SK-N-SH (cell line): Measurements from ENCODE around the gene FRMPD3. TPM values are rescaled to one million over a fixed set of nuclear protein-coding genes. Genes with fewer than 3 reads are reported as not detected.

ENCODE experiments used
- CTCF ChIA-PET: fragments of 300-600, 350-600 bp; formaldehyde crosslinking; extraction: SDS; loops from one replicate; lab custom pipeline; 2021; lab: Yijun Ruan, JAX
- POLR2A ChIA-PET: fragments of 350-600 bp; sonication (Branson Sonifier 250); formaldehyde crosslinking; extraction: SDS; loops from one replicate; lab custom pipeline; 2020; ENCODE audit warnings: antibody characterized with exemption, inconsistent platforms; lab: Yijun Ruan, JAX
- DNase-seq: peaks from one replicate; pipeline ENCODE4 v3.0.0; 2012
- H2AFZ ChIP-seq: fragments of 200-600 bp; sonication (generic); 2 replicates; pipeline ENCODE4 v1.8.1; 2016; ENCODE audit warnings: antibody characterized with exemption, mild to moderate bottlenecking, low read depth
- H3F3A ChIP-seq: fragments of 200-600 bp; sonication (generic); replicated peaks from 2 replicates; pipeline ENCODE3; 2016; ENCODE audit warnings: antibody characterized with exemption, mild to moderate bottlenecking; ENCODE audit not compliant: insufficient read depth
- H3K27ac ChIP-seq, 2 experiments: fragments of 200-500 bp in 1 of 2; fragments of 200-600 bp in 1 of 2; sonication (Bioruptor generic) in 1 of 2; sonication (generic), shearing (Covaris generic) in 1 of 2; 2 replicates each; pipeline versions ENCODE4 v1.5.1 to v1.6.1; 2014 to 2016; ENCODE audit warnings: low read depth in 2 of 2, inconsistent platforms in 1 of 2, low read length in 1 of 2, mild to moderate bottlenecking in 1 of 2, mixed read lengths in 1 of 2
- H3K27me3 ChIP-seq: fragments of 200-600 bp; sonication (generic), shearing (Covaris generic); 2 replicates; pipeline ENCODE4 v1.6.1; 2016; ENCODE audit warnings: mixed run types; ENCODE audit not compliant: insufficient read depth
- H3K36me3 ChIP-seq, 2 experiments: fragments of 200-500 bp in 1 of 2; fragments of 200-600 bp in 1 of 2; sonication (Bioruptor generic) in 1 of 2; sonication (generic) in 1 of 2; replicated peaks in 1 of 2; 2 replicates each; pipeline versions ENCODE3 to v1.5.1; 2014 to 2016; ENCODE audit warnings: low read length in 1 of 2, mild to moderate bottlenecking in 1 of 2; ENCODE audit not compliant: insufficient read depth in 2 of 2, control insufficient read depth in 1 of 2
- H3K4me1 ChIP-seq, 2 experiments: fragments of 200-500 bp in 1 of 2; fragments of 200-600 bp in 1 of 2; sonication (Bioruptor generic) in 1 of 2; sonication (generic), shearing (Covaris generic) in 1 of 2; 2 replicates each; pipeline versions ENCODE4 v1.5.1 to v1.6.1; 2014 to 2016; ENCODE audit warnings: low read depth in 1 of 2, low read length in 1 of 2, mixed run types in 1 of 2; ENCODE audit not compliant: insufficient read depth in 2 of 2, control insufficient read depth in 1 of 2
- H3K4me2 ChIP-seq: fragments of 200-600 bp; sonication (generic), shearing (Covaris generic); 2 replicates; pipeline ENCODE4 v1.6.1; 2017; ENCODE audit warnings: mixed run types
- H3K4me3 ChIP-seq, 2 experiments: fragments of 200-500 bp in 1 of 2; fragments of 200-600 bp in 1 of 2; sonication (Bioruptor generic) in 1 of 2; sonication (generic), shearing (Covaris generic) in 1 of 2; 2 replicates each; pipeline versions ENCODE4 v1.5.1 to v1.8.1; 2014 to 2016; ENCODE audit warnings: low read depth in 2 of 2, inconsistent platforms in 1 of 2, low read length in 1 of 2, mild to moderate bottlenecking in 1 of 2, mixed read lengths in 1 of 2, moderate library complexity in 1 of 2
- H3K79me2 ChIP-seq: fragments of 200-600 bp; sonication (generic); 2 replicates; pipeline ENCODE4 v1.8.1; 2017; ENCODE audit warnings: mild to moderate bottlenecking; ENCODE audit not compliant: insufficient read depth
- H3K9ac ChIP-seq: fragments of 200-600 bp; sonication (generic); 2 replicates; pipeline ENCODE4 v1.6.1; 2017; ENCODE audit warnings: mixed run types
- H3K9me2 ChIP-seq: fragments of 200-600 bp; sonication (generic); 2 replicates; pipeline ENCODE4 v1.6.1; 2017; ENCODE audit warnings: mixed run types
- H3K9me3 ChIP-seq: fragments of 200-600 bp; sonication (generic); 2 replicates; pipeline ENCODE4 v1.6.1; 2017; ENCODE audit warnings: mixed run types, mild to moderate bottlenecking, moderate library complexity
- H4K20me1 ChIP-seq: fragments of 200-600 bp; sonication (generic); 2 replicates; pipeline ENCODE4 v1.6.1; 2017; ENCODE audit warnings: mild to moderate bottlenecking, mixed run types; ENCODE audit not compliant: insufficient read depth
- CHD2 ChIP-seq: fragments of 150-350 bp; IDR thresholded peaks from 2 replicates; pipeline ENCODE4 v1.6.1; 2018; ENCODE audit warnings: low read length; ENCODE audit not compliant: partially characterized antibody
- EZH2phosphoT487 ChIP-seq: fragments of 200-600 bp; sonication (generic); IDR thresholded peaks from 2 replicates; pipeline ENCODE4 v1.6.1; 2017; ENCODE audit warnings: low read depth, mixed run types, mild to moderate bottlenecking, antibody characterized with exemption, moderate library complexity, borderline replicate concordance
- FOSL2 ChIP-seq: IDR thresholded peaks from 2 replicates; pipeline ENCODE4 v1.4.0; 2012; ENCODE audit warnings: low read depth, mild to moderate bottlenecking, moderate library complexity, borderline replicate concordance
- FOXJ3 ChIP-seq: sonication (generic); formaldehyde crosslinking; IDR thresholded peaks from 2 replicates; pipeline ENCODE4 v1.5.1; 2020; ENCODE audit warnings: mild to moderate bottlenecking, missing genetic modification reagents
- FOXM1 ChIP-seq: IDR thresholded peaks from 2 replicates; pipeline ENCODE4 v1.4.0; 2012; ENCODE audit warnings: low read depth, mild to moderate bottlenecking
- IRF3 ChIP-seq: fragments of 150-350 bp; IDR thresholded peaks from 2 replicates; pipeline ENCODE4 v1.6.1; 2016; ENCODE audit warnings: mild to moderate bottlenecking, low read depth, low read length
- NFIC ChIP-seq: IDR thresholded peaks from 2 replicates; pipeline ENCODE4 v1.4.0; 2012; ENCODE audit warnings: borderline replicate concordance
- RAD21 ChIP-seq: IDR thresholded peaks from 2 replicates; pipeline ENCODE4 v1.6.1; 2012; ENCODE audit warnings: mild to moderate bottlenecking, low read length
- SIN3A ChIP-seq: IDR thresholded peaks from 2 replicates; pipeline ENCODE4 v1.6.1; 2012; ENCODE audit warnings: low read depth, mild to moderate bottlenecking, low read length, moderate library complexity, borderline replicate concordance
- SMC3 ChIP-seq: IDR thresholded peaks from 2 replicates; pipeline ENCODE4 v1.6.1; 2012; ENCODE audit warnings: low read depth, low read length, improper control_type of control experiment
- TAF1 ChIP-seq: IDR thresholded peaks from 2 replicates; pipeline ENCODE4 v1.6.1; 2012; ENCODE audit warnings: low read depth, mild to moderate bottlenecking, low read length, moderate library complexity, borderline replicate concordance
- USF1 ChIP-seq: IDR thresholded peaks from 2 replicates; pipeline ENCODE4 v1.4.0; 2012; ENCODE audit warnings: low read depth, borderline replicate concordance
- USF2 ChIP-seq: fragments of 150-350 bp; IDR thresholded peaks from 2 replicates; pipeline ENCODE4 v1.6.1; 2017; ENCODE audit warnings: antibody characterized with exemption, low read length, low read depth, borderline replicate concordance
- YY1 ChIP-seq: IDR thresholded peaks from 2 replicates; pipeline ENCODE4 v1.4.0; 2012; ENCODE audit warnings: low read depth, mild to moderate bottlenecking
- WGBS: methylation state at CpG from one replicate; pipeline ENCODE4 v1.1.6; 2017; ENCODE audit warnings: low lambda C conversion rate; 5-methylcytosine and 5-hydroxymethylcytosine counted together
- polyA plus RNA-seq, 3 experiments: library from polyadenylated mRNA; depleted of rRNA; stranded (reverse); fragments of >200 nt; gene quantifications; 2 replicates each; pipeline ENCODE4 v1.2.3, GENCODE V29; 2012
- TF ChIP-seq, protein P1 (sequence below): IDR thresholded peaks from 2 replicates; pipeline ENCODE4; 2012
- TF ChIP-seq, protein P2 (sequence below): fragments of 200-600 bp; sonication (generic); IDR thresholded peaks from 2 replicates; pipeline ENCODE4 v1.6.1; 2017; ENCODE audit warnings: antibody characterized with exemption, mild to moderate bottlenecking, moderate library complexity

The FRMPD3 gene
- polyA plus RNA-seq, 1 of the 3 experiments (the other 2 are of a cell fraction), result 0.03 TPM

GRCh38 chrX:107465932-107466620, 16.6 kb downstream of the FRMPD3 start:
- Histone ChIP-seq H3K4me3 (no peak overlapping the region), H3K9me2 (no peaks in the 10 kb centered on the region), H3K4me2 (no peak overlapping the region), H3K27ac (no peak overlapping the region), H4K20me1 (no peaks in the 10 kb centered on the region), H3K27me3 (no peaks in the 10 kb centered on the region; the same call in 1 of the 2 replicates), H3K36me3 (no peaks in the 10 kb centered on the region), H3F3A (no peaks in the 10 kb centered on the region), H3K79me2 (no peaks in the 10 kb centered on the region), H3K4me1 (no peaks in the 10 kb centered on the region), H3K9me3 (no peaks in the 10 kb centered on the region), H3K9ac (no peak overlapping the region), H2AFZ (no peak overlapping the region)
- TF ChIP-seq CHD2 (no peak), USF1 (no peak), TAF1 (no peak), SMC3 (no peak), IRF3 (no peak), USF2 (no peak), FOXJ3 (CRISPR knock-in tag) (no peak), RAD21 (no peak)
- TF ChIP-seq, protein P1, sequence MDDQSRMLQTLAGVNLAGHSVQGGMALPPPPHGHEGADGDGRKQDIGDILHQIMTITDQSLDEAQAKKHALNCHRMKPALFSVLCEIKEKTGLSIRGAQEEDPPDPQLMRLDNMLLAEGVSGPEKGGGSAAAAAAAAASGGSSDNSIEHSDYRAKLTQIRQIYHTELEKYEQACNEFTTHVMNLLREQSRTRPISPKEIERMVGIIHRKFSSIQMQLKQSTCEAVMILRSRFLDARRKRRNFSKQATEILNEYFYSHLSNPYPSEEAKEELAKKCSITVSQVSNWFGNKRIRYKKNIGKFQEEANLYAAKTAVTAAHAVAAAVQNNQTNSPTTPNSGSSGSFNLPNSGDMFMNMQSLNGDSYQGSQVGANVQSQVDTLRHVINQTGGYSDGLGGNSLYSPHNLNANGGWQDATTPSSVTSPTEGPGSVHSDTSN, result no peak
- ChIA-PET POLR2A (interaction anchor here (0.6 kb wide), 1 partner anchor 11 kb away, joined by 4 read pairs; no protein-coding TSS in a partner anchor), CTCF (no interaction called here)
- DNase-seq, result no peak
- 7% methylated on average over 4 of the region's 4 CpGs for WGBS

GRCh38 chrX:107467271-107467670, 17.8 kb downstream of the FRMPD3 start:
- H3K27ac ChIP-seq, result no peak overlapping the region
- no peaks in the 10 kb centered on the region for H3K4me1 ChIP-seq
- no peaks in the 10 kb centered on the region; the same call in 1 of the 2 replicates for H3K27me3 ChIP-seq
- no peak for DNase-seq
- WGBS, result 5% methylated on average over 4 of the region's 4 CpGs
- no peaks in the 10 kb centered on the region for H3K36me3 ChIP-seq
- H3F3A ChIP-seq, result no peaks in the 10 kb centered on the region
- no peak overlapping the region for H3K4me3 ChIP-seq
- H3K79me2 ChIP-seq, result no peaks in the 10 kb centered on the region
- POLR2A ChIA-PET, result no interaction called here
- H3K9ac ChIP-seq, result no peak overlapping the region
- H3K9me2 ChIP-seq, result no peaks in the 10 kb centered on the region
- no peak overlapping the region for H2AFZ ChIP-seq
- H3K4me2 ChIP-seq, result no peak overlapping the region
- H3K9me3 ChIP-seq, result no peaks in the 10 kb centered on the region
- CTCF ChIA-PET, result no interaction called here
- no peaks in the 10 kb centered on the region for H4K20me1 ChIP-seq
- TF ChIP-seq USF2 (no peak), IRF3 (no peak), SMC3 (no peak), EZH2phosphoT487 (no peak), USF1 (no peak), SIN3A (no peak), FOXM1 (no peak), NFIC (no peak), YY1 (no peak), FOSL2 (no peak)
- TF ChIP-seq, protein P2, sequence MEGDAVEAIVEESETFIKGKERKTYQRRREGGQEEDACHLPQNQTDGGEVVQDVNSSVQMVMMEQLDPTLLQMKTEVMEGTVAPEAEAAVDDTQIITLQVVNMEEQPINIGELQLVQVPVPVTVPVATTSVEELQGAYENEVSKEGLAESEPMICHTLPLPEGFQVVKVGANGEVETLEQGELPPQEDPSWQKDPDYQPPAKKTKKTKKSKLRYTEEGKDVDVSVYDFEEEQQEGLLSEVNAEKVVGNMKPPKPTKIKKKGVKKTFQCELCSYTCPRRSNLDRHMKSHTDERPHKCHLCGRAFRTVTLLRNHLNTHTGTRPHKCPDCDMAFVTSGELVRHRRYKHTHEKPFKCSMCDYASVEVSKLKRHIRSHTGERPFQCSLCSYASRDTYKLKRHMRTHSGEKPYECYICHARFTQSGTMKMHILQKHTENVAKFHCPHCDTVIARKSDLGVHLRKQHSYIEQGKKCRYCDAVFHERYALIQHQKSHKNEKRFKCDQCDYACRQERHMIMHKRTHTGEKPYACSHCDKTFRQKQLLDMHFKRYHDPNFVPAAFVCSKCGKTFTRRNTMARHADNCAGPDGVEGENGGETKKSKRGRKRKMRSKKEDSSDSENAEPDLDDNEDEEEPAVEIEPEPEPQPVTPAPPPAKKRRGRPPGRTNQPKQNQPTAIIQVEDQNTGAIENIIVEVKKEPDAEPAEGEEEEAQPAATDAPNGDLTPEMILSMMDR, result no peak
